Thyroid gland (tissue), 4 donors: ENCODE measurements around the gene TMEM269.

Source experiments
- POLR2A ChIP-seq, 2 donors: fragments of 450-650 bp; IDR thresholded peaks; one replicate each; pipeline ENCODE4 v1.6.1; 2017; ENCODE audit warnings: antibody characterized with exemption in 2 of 2, mild to moderate bottlenecking in 2 of 2, moderate library complexity in 1 of 2
- TF ChIP-seq, protein P1 (sequence below), 6 experiments: fragments of 200-600 bp in 3 of 6; fragments of 450-650 bp in 3 of 6; sonication (generic) in 3 of 6; IDR thresholded peaks; one replicate each; pipeline ENCODE4 v1.5.1; 2016 to 2019; ENCODE audit warnings: antibody characterized with exemption in 6 of 6, mild to moderate bottlenecking in 2 of 6, inconsistent platforms in 1 of 6, moderate library complexity in 1 of 6

GRCh38 chr1:42825036-42825851, 40.5 kb downstream of the TMEM269 start:
- TF ChIP-seq, protein P1, sequence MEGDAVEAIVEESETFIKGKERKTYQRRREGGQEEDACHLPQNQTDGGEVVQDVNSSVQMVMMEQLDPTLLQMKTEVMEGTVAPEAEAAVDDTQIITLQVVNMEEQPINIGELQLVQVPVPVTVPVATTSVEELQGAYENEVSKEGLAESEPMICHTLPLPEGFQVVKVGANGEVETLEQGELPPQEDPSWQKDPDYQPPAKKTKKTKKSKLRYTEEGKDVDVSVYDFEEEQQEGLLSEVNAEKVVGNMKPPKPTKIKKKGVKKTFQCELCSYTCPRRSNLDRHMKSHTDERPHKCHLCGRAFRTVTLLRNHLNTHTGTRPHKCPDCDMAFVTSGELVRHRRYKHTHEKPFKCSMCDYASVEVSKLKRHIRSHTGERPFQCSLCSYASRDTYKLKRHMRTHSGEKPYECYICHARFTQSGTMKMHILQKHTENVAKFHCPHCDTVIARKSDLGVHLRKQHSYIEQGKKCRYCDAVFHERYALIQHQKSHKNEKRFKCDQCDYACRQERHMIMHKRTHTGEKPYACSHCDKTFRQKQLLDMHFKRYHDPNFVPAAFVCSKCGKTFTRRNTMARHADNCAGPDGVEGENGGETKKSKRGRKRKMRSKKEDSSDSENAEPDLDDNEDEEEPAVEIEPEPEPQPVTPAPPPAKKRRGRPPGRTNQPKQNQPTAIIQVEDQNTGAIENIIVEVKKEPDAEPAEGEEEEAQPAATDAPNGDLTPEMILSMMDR (IDR thresholded peaks at IDR 0.05), result no peak
- TF ChIP-seq POLR2A (IDR thresholded peaks at IDR 0.05), result no peak
